Fibroblast of villous mesenchyme (primary cell): ENCODE measurements around the gene UBE2V1. TPM values are rescaled to one million over a fixed set of nuclear protein-coding genes. Genes with fewer than 3 reads are reported as not detected.
"Not testable (repeated sequence)": the region's sequence is repeated elsewhere in the genome, so short reads cannot be mapped to it uniquely, and the experiment has no call there.

Experiments used
- DNase-seq: peaks from one replicate; pipeline ENCODE4 v3.0.0-alpha.2; 2010; ENCODE audit warnings: low read depth
- H3K4me3 ChIP-seq: 2 replicates; pipeline ENCODE4 v1.5.1; 2011; ENCODE audit warnings: low read depth, mild to moderate bottlenecking, low read length
- CTCF ChIP-seq: IDR thresholded peaks from 2 replicates; pipeline ENCODE4 v1.5.1; 2012; ENCODE audit warnings: low read depth, mild to moderate bottlenecking, low read length; ENCODE audit not compliant: insufficient read depth
- total RNA-seq: library from RNA; depleted of rRNA; stranded (reverse); fragments of >200 nt; gene quantifications from 2 replicates; pipeline ENCODE4 v1.2.3, GENCODE V29; 2012

UBE2V1 gene
- total RNA-seq, 1 donor, result 88.1 TPM

DNA sequence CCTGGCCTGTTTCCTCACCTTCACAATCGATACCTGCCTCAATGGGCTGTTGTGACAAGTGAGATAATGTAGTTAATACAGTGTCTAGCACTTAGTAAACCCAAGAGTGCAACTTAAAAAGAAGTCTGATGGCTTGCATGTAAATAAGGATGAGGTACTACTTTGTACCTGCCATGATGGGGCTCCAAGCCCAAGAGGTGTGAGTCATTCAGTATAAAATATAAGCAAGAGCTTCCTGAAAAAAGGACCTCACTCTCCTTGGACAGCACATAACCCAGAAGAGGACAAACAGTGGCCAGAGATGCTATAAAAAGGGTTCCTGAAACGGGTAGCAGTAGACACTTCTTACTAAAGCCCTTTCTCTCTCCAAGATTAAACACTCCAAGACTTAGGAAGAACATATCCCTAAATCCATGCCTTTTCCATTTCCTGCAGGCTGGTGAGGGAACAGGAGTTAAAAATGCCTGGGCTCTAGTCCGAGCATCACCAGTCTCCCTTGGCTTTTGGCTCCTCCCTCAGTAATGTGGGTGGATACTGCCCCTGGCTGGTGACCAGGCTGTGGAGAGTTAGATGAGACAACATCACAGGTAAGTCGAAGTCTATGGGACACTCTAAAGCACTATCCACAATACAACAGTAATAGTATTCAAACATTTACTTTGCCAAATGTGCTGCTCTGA, 4.3 kb downstream of the UBE2V1 start:
- H3K4me3 ChIP-seq, result no peak overlapping the region
- TF ChIP-seq CTCF, result no peak
- DNase-seq, result no peak

- DNase-seq, result no peak
- no peak for TF ChIP-seq CTCF
- no peak overlapping the region for H3K4me3 ChIP-seq
These were observed 5.1 kb downstream of the UBE2V1 start for GRCh38 chr20:50107796-50108331.

- H3K4me3 ChIP-seq, result no peak overlapping the region
- TF ChIP-seq CTCF, result no peak
- DNase-seq, result no peak
These were observed 5.8 kb downstream of the UBE2V1 start for GRCh38 chr20:50107086-50107660.

- not testable (repeated sequence) for H3K4me3 ChIP-seq, DNase-seq
These were observed 6.3 kb downstream of the UBE2V1 start for GRCh38 chr20:50106669-50107068.

GRCh38 chr20:50103464-50104107, 9.4 kb downstream of the UBE2V1 start:
- not testable (repeated sequence) for H3K4me3 ChIP-seq
- DNase-seq, result peak; percentile 84

- DNase-seq, H3K4me3 ChIP-seq: not testable (repeated sequence)
These were observed 10.4 kb downstream of the UBE2V1 start for GRCh38 chr20:50102551-50102950.

DNA sequence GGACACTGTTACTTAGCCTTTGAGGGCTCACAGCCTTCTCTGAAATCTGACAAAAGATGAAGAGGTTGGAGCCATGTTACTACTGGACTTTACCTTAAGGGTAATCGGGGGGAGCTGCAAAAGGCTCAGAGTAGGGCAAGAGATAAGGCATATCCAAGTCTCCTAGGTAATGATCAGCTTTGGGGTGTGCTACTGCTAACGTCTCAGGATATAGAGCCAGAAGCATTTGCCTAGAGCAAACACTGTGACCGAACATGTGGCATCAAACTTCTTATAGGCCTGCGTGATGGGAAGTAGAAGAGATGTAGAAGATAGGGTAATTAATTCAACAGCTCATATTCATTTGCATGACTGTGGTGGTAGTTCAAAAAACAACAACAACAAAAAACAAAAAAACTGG, 11.1 kb downstream of the UBE2V1 start:
- no peak for DNase-seq
- no peak for TF ChIP-seq CTCF
- H3K4me3 ChIP-seq, result no peak overlapping the region

- no peak overlapping the region for H3K4me3 ChIP-seq
- no peak for DNase-seq
- no peak for TF ChIP-seq CTCF
These were observed 11.7 kb downstream of the UBE2V1 start for GRCh38 chr20:50101281-50101680.
